Activated B cell treated with CpG ODN at 0.5 μM for 24 hours (primary cell): ENCODE measurements around the gene RAPH1. TPM values are rescaled to one million over a fixed set of nuclear protein-coding genes. Genes with fewer than 3 reads are reported as not detected.

Source experiments
- ATAC-seq: fragments of 200-7000 bp; cut with Tn5 transposase; one replicate; pipeline ENCODE4 v1.10.0; 2021; ENCODE audit warnings: low read depth, mild to moderate bottlenecking, moderate library complexity
- CTCF ChIA-PET: fragments of 350-600 bp; sonication (Branson Sonifier 250); formaldehyde crosslinking; loops from one replicate; lab custom pipeline; 2021; ENCODE audit warnings: antibody characterized with exemption; lab: Charles Lee
- POLR2A ChIA-PET: fragments of 350-600 bp; sonication (Branson Sonifier 250); formaldehyde crosslinking; loops from one replicate; lab custom pipeline; 2021; ENCODE audit warnings: antibody characterized with exemption; lab: Charles Lee
- DNase-seq: peaks from one replicate; pipeline ENCODE4 v3.0.0; 2022
- H3K27ac Mint-ChIP-seq: one replicate; pipeline ENCODE4 v1.8.0; 2020; ENCODE audit warnings: mixed read lengths
- H3K27me3 Mint-ChIP-seq: one replicate; pipeline ENCODE4 v1.8.0; 2021; ENCODE audit warnings: mixed read lengths
- H3K36me3 Mint-ChIP-seq: one replicate; pipeline ENCODE4 v1.8.0; 2021; ENCODE audit warnings: low read depth, mixed read lengths
- H3K4me1 Mint-ChIP-seq: one replicate; pipeline ENCODE4 v1.8.0; 2021; ENCODE audit warnings: mixed read lengths
- H3K4me3 Mint-ChIP-seq: one replicate; pipeline ENCODE4 v1.8.0; 2020; ENCODE audit warnings: mild to moderate bottlenecking, mixed read lengths
- H3K9me3 Mint-ChIP-seq: one replicate; pipeline ENCODE4 v1.8.0; 2020; ENCODE audit warnings: mixed read lengths
- CTCF ChIP-seq: fragments of 200-600 bp; IDR thresholded peaks from one replicate; pipeline ENCODE4 v1.8.0; 2022; ENCODE audit warnings: antibody characterized with exemption, mild to moderate bottlenecking
- intact Hi-C: fragments of 100-400 bp; cut with micrococcal nuclease; formaldehyde crosslinking; loops from one replicate; pipeline ENCODE4 v1.15.1; 2024
- total RNA-seq: library from RNA; stranded (reverse); gene quantifications from 2 replicates; pipeline ENCODE4 v1.2.3, GENCODE V29; 2022

The RAPH1 gene
- total RNA-seq, 1 donor from 2014 or later, result 0.11 TPM

- Mint-ChIP-seq H3K27ac (no peak overlapping the region), H3K27me3 (no peaks in the 10 kb centered on the region), H3K9me3 (no peaks in the 10 kb centered on the region), H3K36me3 (peaks cover 4% of the 10 kb centered on the region), H3K4me1 (peaks cover 7% of the 10 kb centered on the region), H3K4me3 (no peak overlapping the region)
- no peak for ATAC-seq
- intact Hi-C loops, result no loop called here
- ChIA-PET CTCF (no interaction called here), POLR2A (no interaction called here)
- DNase-seq, result no peak
- no peak for TF ChIP-seq CTCF
Measured at GRCh38 chr2:203361495-203361894, 173.6 kb downstream of the RAPH1 start.

GRCh38 chr2:203360833-203361430 lies 174.2 kb downstream of the RAPH1 start:
- Mint-ChIP-seq H3K27ac (no peak overlapping the region), H3K36me3 (peaks cover 2% of the 10 kb centered on the region), H3K9me3 (no peaks in the 10 kb centered on the region)

GRCh38 chr2:203359450-203359849 lies 175.7 kb downstream of the RAPH1 start:
- no peaks in the 10 kb centered on the region for H3K9me3 Mint-ChIP-seq
- no peak overlapping the region for H3K4me3 Mint-ChIP-seq
- intact Hi-C loops, result no loop called here
- ATAC-seq (no peak), DNase-seq (no peak)
- POLR2A ChIA-PET, result no interaction called here
- CTCF ChIA-PET, result no interaction called here
- H3K27ac Mint-ChIP-seq, result no peak overlapping the region
- no peaks in the 10 kb centered on the region for H3K27me3 Mint-ChIP-seq
- H3K36me3 Mint-ChIP-seq, result peaks cover 2% of the 10 kb centered on the region
- peaks cover 7% of the 10 kb centered on the region for H3K4me1 Mint-ChIP-seq
- TF ChIP-seq CTCF, result no peak

More at GRCh38 chr2:203360833-203361430, 174.2 kb downstream of the RAPH1 start:
- no peak overlapping the region for H3K4me3 Mint-ChIP-seq
- ChIA-PET CTCF (no interaction called here), POLR2A (no interaction called here)
- intact Hi-C loops, result no loop called here
- no peak for TF ChIP-seq CTCF
- no peak for ATAC-seq
- H3K27me3 Mint-ChIP-seq, result no peaks in the 10 kb centered on the region
- peaks cover 7% of the 10 kb centered on the region for H3K4me1 Mint-ChIP-seq
- DNase-seq, result no peak

- H3K36me3 Mint-ChIP-seq, result peaks cover 7% of the 10 kb centered on the region
- no peak for ATAC-seq
- no peaks in the 10 kb centered on the region for H3K4me1 Mint-ChIP-seq
- no peak overlapping the region for H3K4me3 Mint-ChIP-seq
- DNase-seq, result no peak
- no peaks in the 10 kb centered on the region for H3K27me3 Mint-ChIP-seq
- intact Hi-C loops, result no loop called here
- no peak for TF ChIP-seq CTCF
- POLR2A ChIA-PET, result no interaction called here
- no peak overlapping the region for H3K27ac Mint-ChIP-seq
- CTCF ChIA-PET, result no interaction called here
- H3K9me3 Mint-ChIP-seq, result no peaks in the 10 kb centered on the region
Measured at GRCh38 chr2:203354966-203355365, 180.1 kb downstream of the RAPH1 start.

GRCh38 chr2:203352604-203353255 lies 182.4 kb downstream of the RAPH1 start:
- no peak overlapping the region for H3K27ac Mint-ChIP-seq
- no peaks in the 10 kb centered on the region for H3K27me3 Mint-ChIP-seq
- no peaks in the 10 kb centered on the region for H3K9me3 Mint-ChIP-seq
- no peak for ATAC-seq
- no peak overlapping the region for H3K4me3 Mint-ChIP-seq
- H3K4me1 Mint-ChIP-seq, result no peaks in the 10 kb centered on the region
- intact Hi-C loops, result no loop called here
- CTCF ChIA-PET, result no interaction called here
- H3K36me3 Mint-ChIP-seq, result peaks cover 5% of the 10 kb centered on the region
- TF ChIP-seq CTCF, result no peak
- no peak for DNase-seq
- POLR2A ChIA-PET, result no interaction called here
